HG02759 (cell line): ENCODE results near the gene PRIMPOL.

Source experiments
- ATAC-seq: cut with Tn5 transposase; IDR thresholded peaks from one replicate; pipeline ENCODE4 v1.9.1; 2021; ENCODE audit warnings: mild to moderate bottlenecking, moderate library complexity; ENCODE audit not compliant: unreplicated experiment

PRIMPOL gene

DNA sequence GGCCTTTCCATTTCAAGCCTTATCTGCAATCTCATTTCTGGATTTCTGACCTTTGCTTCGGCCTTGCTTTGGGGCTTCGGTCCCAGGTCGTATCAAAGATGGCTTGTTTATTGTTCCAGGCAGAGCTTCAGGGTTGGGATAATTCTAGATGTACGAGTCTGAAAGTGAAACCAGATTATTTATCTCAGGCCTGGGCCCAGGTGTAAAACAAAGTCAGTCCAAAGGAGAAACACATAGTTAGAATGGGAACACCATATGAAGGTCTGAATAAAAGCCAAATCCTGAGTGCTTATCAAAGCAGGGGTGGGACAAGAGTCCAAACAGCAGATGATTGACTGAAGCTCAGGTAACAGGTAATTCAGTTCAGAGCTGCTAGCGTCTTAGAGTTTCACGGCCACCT is 17.1 kb downstream of the PRIMPOL start:
- ATAC-seq, result no peak

DNA sequence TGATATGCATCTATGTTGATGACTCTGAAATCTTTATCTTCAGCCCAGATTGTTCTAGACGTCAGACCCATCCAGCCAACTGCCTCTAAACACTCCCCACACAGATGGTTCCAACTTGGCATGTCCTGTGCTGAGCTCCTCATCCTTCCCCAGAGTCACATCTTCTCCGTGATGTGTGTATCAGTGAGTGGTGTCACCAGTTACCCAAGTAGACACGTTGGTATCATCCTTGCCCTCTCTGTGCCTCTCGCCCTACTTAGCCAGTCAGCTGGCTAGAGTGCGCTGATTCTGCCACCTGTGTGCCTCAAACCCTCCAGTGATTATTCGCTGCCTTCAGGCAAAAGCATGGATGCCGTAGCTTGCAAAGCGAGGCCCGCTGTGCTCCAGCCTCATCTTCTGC is 18.6 kb downstream of the PRIMPOL start:
- ATAC-seq, result no peak

DNA sequence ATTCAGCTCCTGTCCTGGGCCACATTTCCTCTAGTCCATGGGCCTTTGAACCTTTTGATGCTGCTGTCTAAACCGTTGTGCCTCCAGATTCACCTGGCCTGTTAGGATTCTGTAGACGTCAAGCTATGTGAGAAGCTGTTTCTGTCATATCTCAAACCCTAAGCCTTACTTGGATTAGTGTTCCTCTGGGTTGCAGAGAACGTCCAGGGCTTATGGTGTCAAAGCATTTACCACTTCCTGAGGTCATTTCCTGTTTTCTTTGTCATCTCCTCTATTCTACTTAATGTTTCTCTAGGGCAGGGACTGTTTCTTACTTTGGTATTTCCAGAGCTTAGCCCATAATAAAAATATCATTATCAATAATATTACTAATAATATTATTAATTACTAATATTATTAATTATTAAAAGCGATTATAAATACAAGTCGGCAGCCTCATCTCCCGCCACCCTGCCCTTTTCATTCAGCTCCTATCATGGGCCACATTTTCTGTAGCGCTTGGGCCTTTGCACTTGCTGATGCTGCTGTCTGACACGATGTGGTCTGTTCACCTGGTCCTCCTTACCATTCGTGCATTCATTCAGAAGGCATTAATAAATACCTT is 19.1 kb downstream of the PRIMPOL start:
- ATAC-seq, result no peak

DNA sequence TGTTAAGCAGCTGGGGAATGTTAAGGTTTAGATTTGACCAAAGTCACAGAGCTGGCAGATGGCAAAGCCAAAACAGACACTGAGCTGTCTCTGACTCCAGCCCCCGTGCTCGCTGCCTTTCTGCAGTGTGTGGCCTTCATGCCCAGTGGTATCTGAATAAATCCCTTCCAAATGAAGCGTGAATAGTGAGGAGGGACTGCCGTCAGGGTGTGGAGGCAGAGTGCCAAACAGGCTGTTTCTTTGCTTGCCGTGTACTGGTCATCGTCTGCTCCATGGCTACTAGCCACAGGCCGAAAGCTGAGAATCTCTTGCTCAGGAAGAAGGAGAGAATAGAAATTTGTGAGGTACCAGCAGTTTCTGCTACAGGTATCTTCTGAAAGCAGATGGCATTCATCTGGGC is 19.7 kb downstream of the PRIMPOL start:
- ATAC-seq, result no peak

DNA sequence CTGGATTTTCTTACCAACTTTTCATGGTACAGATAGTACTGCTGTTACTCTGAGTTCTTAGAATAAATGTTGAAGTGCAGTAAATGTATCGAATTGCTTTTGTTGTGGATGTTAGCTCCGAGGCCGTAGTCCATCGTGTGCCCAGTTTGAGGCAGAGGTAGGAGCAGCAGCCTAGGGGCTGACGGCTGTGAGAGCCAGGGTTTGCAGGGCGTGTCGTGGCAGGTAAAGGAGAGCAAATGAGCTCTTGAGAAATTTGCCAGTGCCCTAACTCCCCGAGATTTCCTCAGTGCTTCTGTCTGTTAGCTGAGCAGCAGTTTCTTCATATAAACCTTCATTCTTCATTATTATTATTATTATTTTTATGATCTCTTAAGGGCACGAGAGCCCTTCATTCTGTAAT is 21.6 kb downstream of the PRIMPOL start:
- ATAC-seq, result no peak

DNA sequence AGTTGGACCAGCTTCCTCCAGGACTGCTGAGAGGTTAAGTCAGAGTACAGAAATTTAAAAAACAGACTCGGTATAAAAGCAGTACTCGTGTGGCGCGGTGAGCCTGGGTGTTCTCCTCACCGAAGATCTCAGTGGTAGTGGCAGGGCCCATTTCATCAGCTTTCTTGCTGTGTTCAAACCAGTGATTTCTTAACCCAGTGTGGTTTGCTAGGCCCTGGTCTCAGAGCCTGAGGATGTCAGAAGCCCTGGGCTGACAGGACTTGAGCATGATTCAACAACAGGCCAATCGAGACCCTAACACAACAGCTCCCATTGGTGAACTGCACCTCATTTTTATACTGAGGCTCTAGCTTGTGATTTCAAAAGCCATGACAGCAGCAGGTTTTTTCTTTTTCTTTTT is 23.2 kb downstream of the PRIMPOL start:
- no peak for ATAC-seq

DNA sequence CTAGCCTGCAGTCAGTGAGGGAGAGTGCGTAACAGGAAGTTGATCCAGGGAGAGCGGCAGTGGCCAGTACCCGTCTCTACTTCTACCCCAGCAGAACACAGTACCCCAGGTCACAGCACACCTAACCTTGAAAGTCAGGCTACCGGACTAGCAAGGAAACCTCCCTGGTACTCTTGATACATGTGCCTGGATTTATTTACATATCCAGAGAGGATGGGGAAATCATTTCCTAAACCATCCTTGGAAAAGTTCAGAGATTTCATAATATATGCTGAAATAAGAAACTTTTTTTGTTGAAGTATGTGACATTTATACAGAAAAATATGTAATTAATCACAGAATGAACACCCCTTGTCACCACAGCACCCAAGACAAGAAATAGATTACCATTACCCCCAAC is 24.5 kb downstream of the PRIMPOL start:
- no peak for ATAC-seq

DNA sequence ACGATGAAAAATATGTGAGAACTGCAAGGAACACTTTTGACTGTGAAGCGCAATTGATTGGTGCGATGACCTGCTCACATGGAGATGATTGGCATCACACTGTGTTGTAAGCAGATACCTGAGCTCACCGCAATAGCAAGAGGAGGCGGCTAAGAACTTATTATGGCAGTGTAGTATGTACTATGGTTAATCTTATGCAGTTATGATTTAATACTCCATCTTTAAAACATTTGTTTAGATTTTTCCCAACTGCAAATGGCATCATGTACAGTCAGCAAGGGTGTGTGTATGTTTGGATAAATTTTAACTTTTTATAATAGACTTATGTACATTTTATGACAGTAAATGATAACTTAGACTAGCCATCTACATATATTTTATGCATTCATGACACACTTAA is 25.5 kb downstream of the PRIMPOL start:
- no peak for ATAC-seq

DNA sequence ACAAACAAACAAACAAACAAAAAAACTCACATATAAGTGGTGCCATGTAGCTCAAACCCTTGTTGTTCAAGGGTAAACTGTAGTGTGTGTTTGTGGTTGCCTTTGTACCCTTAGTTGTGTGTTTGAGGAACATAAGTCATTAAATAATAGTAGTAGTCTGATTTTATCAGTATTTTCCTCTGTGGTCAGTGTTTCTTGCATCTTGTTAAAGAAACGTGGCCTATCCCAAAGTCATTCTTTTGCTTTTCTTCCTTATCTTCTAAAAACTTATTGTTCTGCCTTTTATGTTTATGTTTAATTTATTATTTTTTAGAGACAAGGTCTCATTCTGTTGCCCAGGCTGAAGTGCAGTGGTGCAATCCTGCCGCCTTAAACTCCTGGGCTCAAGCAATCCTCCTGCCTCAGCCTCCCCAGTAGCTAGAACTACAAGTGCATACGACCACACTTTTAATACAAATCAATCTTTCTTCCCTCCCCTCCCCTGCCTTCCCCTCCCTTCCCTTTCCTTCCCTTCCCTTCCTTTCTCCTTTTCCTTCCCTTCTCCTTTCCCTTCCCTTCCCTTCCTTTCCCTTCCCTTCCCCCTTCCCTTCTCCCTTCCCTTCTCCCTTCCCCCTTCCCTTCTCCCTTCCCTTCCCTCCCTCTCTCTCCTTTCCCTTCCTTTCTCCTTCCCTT is 26.4 kb downstream of the PRIMPOL start:
- no peak for ATAC-seq

DNA sequence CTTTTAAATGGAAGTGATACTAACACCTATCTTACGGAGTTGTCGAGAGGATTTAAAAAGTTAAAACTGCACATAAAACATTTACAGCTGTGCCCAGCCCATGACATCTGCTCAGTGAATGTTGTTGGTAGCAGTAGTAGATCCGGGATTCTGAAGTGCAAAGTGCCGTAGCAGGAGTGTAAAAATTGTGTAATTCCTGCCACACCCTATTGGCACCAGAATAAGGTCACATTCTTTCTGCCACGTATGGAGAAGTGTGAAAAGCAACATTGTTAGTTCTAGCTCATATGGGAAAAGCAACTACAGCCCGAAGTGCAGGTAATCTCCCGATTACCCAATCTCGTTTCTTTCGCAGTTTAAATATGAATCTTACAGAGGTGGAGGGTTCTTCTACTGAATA is 31.2 kb downstream of the PRIMPOL start:
- no peak for ATAC-seq

DNA sequence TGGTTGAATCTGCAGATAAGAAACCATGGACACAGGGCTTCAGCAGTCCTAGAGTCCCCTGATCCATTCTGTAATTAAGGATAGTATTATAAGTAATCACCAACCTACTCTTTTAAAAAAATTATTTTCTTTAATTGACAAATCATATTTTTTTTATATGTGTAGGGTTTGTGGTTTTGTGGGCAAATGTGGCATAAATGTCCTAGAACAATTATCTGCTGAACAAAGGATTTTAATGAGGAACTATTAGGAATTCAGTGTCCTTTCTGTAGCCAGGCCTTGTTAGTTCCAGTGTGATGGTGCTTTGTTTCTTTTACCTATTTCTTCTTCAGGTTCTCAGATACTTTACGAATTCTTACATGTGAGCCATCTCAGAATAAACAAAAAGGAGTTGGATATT is 32.4 kb downstream of the PRIMPOL start:
- no peak for ATAC-seq

DNA sequence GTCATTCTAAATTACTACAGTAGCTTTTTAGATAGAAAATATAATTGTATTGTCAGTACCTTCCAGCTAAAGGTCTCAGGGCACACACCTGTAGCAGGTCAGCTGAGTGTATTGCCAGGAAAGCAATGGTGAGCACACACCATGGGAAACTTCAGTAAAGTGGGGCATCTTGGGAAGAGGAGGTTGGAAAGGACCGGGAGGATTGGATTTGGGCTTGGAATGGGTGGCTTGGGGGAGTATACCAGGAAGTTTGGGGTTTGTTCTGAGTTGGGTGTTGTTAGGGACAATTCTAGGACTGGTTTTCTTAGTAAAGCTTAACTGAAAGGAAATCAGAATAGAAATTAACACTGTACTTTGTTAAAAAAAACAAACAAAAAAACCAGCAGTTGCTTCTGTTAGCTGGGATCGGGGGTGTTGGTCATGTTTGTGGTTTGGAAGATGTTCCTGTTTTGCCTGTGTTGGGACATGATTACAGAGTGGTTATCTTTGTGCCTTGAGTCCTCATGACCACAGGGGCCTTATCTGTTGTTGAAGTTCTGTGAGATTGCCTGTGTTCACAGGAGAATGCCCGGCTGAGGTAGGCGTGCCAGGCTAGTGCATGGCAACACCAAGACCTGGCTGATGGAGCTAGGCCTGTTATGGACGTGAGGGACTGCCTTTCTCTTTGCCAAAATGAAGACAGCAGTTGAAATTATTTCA is 35.1 kb downstream of the PRIMPOL start:
- ATAC-seq, result no peak

DNA sequence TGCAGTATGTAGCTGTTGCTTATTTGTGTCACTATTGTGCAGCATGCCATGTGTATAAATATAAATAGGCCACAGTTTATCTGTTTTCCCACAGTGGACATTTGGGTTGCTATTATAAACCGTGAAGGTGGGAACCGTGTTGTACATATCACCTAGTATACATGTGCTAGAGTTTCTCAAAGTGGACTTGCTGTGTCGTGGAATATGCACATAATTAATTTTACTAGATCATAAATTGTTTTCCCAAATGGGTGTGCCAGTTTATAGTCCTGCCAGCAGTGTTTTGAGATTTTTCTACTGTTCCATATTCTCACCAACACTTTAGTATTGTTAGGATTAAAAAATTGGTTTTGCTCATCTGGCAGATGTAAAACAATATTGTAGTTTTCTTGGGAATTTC is 38.5 kb downstream of the PRIMPOL start:
- ATAC-seq, result no peak

DNA sequence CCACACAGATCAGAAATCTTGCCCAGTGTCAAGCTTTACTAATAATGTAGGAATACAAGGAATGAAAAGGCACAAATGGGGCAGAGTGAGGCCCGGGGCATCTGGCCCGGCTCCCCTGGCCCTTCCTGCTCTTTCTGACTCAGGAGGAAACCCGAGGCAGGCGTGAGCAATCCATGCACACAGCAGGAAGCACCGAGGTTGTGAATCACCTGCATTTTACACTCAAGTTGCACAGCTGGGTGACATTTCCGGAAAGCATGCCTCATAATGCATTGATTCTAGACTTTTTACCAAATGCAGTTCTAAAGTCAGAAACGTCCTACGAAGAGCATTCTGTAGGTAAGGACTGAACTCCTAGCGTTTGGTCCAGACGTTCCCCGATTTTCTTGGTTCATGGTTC is 38.9 kb downstream of the PRIMPOL start:
- ATAC-seq, result no peak

DNA sequence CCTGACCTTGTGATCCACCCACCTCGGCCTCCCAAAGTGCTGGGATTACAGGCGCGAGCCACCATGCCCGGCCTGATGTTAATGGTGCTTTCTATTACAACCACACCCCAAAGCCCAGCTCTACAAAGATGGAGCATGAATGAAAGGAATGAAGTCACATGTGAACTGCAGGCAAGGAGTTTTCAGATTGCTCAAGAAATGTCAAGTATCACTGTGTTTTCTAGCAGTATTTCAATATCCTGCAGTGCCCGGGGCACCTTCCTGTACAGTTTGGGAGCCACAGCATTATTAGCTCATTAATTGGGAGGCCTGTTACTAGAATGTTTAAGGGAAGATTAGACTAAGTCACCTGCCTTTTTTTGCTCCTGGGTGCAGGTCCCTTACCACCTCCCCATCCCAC is 40.1 kb downstream of the PRIMPOL start:
- no peak for ATAC-seq

DNA sequence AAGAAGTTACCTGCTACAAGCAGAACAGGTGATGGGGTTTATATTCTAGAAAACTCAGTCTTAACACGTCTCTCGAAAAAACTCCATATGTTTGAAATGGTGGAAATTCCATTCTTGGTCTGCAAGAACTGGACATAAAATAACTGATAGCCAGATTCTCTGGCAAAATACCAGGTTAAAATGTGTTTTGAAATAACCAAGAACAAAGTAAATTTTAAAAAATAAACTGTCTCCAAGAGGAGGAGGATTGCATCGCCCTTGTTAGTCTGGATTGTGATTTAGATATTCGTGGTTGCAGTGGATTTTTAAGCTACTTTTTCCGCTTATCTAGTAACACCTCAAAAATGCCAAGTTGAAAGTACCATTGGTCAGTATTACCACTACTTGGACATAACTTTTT is 43.5 kb downstream of the PRIMPOL start:
- no peak for ATAC-seq

DNA sequence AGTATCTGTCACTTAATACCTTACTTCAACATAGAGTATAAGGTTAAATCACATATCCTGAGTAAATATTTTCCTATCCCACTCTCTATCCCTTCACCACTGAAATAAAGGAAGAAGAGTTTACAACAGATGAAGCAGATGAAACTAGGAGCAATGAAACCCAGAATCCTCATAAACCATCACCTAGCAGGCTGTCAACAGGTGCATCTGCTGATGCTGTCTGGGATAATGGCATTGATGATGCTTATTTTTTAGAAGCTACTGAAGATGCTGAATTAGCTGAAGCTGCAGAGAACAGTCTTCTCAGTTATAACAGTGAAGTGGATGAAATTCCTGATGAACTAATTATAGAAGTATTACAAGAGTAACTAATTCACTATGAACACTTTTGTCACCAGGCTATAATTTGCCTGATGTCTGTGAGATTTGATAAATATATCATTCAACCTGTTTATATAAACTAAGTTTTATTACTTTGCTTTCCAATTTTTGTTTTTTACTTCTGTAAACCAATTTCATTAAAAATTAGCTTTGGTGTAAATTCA is 44.9 kb downstream of the PRIMPOL start:
- ATAC-seq, result no peak

DNA sequence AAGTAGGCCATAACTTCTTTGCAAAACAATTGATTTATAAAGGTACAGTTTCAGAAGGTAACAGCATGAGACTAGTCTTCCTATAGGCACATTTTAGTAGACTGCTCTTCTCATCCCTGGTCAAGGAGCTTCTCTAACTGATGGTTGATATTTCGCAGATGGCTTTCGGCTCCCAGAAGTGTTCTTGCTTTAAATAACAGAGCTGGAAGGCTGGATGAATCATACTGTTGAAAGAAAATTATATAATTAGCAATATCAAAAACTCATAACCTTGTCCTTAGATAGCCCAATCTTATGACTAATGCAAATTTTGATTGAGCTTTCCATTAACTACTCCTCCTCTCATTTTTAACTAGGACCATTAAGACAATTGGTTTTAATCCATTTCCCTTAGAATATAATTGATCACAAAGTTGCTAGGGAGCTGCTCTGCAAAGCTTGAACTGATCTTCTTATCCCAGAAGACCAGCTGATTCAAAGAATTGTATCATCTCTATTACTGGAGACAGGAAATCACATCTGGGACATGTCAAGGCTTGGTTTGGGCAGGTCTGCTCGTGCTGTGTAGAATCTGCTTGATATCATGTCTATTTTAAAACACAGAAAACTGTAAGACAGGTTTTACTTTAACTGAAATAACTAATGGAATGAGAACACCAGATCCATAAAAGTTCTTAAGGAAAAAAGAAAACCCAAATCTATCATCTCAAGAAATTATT is 45.8 kb downstream of the PRIMPOL start:
- no peak for ATAC-seq

DNA sequence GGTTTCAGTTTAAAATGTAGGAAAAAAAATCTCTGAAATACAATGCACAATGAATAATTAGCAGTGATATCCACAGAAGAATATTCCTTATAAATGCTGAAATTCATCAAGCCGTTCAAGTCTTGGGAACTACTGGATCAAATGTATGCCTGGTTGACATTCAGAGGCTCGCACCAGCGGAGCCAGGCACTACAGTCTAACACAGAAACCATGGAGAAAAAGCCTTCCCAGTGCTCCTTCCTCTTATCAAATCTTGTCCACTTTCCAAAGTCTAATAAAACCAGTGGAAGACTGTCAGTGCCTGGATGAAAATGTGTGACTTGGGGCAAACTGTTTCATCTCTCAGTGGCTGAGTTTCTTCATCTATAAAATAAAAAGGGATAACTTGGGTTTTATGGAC is 48.4 kb downstream of the PRIMPOL start:
- ATAC-seq, result no peak

DNA sequence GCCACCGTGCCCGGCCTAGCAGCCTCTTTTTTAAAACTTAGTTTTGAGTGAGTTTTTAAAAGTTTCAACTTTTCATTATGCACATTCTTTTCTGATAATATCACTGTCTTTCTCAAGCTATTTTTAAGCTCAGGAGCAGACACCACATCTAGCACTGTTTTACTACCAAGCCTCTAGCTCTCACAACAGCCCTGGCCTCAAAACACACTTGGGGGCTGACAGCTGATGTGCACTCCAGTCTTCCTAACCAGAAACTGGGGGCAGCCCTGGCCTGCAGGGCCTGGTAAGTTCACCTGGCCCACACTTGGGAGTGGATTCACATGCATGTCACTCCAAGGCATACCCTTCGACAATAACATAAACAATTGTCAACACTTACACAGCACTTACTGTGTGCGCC is 50.4 kb downstream of the PRIMPOL start:
- no peak for ATAC-seq

DNA sequence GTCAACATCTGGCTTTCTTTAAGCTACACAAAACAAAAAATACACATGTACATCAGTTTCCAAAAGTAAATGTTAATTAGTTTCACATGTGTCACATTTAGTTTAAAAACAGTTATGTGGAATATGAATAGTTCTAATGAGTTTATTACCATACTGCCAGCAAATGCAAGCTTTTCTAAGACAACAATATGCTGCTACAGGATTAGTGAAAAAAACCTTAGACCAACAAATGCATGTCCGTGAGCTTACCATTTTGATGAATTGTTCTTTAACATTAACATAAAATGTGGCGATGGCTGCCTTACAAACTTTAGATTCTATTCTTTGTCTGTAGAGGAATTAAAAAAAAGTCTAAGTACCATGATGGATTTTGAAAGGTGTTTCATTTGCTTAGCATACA is 52.6 kb downstream of the PRIMPOL start:
- no peak for ATAC-seq

DNA sequence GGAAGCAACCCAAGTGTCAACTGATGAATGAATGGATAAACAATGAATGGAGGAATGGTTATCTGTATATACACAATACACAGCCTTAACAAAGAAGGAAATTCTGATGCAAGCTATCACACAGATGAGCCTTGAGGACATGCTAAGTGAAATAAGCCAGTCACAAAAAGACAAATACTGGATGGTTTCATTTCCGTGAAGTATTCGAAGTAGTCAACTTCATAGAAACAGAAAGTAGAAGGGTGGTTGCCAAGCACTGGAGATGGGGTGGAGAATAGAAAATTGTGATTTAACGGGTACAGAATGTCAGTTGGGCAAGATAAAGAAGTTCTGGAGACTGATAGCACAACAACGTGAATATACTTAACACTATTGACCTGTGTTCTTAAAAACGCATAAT is 56.2 kb downstream of the PRIMPOL start:
- ATAC-seq, result no peak
